PC-9 (cell line): Measurements from ENCODE around the gene NOXO1.

Experiments
- CTCF ChIP-seq: fragments of 200-600 bp; sonication (generic); conservative IDR thresholded peaks from 2 replicates; pipeline ENCODE4 v1.6.1; 2017; ENCODE audit warnings: mixed run types, antibody characterized with exemption, mild to moderate bottlenecking, moderate library complexity
- EZH2 ChIP-seq: fragments of 200-600 bp; sonication (generic); IDR thresholded peaks from 2 replicates; pipeline ENCODE4 v1.8.0; 2017; ENCODE audit warnings: antibody characterized with exemption, low read depth

DNA sequence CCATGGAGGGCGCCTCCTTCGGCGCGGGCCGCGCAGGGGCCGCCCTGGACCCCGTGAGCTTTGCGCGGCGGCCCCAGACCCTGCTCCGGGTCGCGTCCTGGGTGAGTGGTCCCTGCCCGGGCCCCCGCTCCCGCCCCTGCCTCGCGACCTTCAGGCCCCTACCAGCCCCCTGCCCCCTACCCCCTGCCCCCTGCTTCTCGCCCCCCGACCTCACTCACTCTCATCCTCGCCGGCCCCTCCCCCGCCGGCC lies 8.8 kb upstream of the NOXO1 start:
- no peak for TF ChIP-seq CTCF
- TF ChIP-seq EZH2 = no peak
